ENCODE measurements around the gene FOXP1. TPM values are rescaled to one million over a fixed set of nuclear protein-coding genes. Genes with fewer than 3 reads are reported as not detected.

FOXP1 gene
- total RNA-seq, 2 experiments from 2014 or later = 144 to 152 TPM

DNA sequence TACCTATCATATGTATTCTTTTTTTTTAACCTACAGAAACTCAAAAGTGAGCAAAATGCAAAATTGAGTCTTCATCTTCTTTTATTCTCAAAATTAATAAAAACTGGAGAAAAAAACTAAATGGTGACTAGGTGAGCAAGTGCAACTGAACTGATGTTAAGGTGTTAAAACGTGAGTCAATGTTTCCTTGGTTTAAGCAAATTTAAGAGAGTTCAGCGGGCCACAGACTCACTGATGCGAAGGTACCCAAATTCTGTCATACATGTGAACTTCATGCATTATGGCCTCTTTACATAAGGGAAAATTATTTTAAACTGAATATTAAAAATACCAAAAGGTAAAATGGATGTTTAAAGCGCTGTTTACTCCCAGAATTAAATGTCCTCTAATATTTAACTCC lies 206.6 kb downstream of the FOXP1 start:
- POLR2A ChIA-PET = no interaction called here
- CTCF ChIA-PET = no interaction called here

- CTCF ChIA-PET = no interaction called here
- POLR2A ChIA-PET = no interaction called here
These were observed 207.0 kb downstream of the FOXP1 start for GRCh38 chr3:71376503-71376902.

DNA sequence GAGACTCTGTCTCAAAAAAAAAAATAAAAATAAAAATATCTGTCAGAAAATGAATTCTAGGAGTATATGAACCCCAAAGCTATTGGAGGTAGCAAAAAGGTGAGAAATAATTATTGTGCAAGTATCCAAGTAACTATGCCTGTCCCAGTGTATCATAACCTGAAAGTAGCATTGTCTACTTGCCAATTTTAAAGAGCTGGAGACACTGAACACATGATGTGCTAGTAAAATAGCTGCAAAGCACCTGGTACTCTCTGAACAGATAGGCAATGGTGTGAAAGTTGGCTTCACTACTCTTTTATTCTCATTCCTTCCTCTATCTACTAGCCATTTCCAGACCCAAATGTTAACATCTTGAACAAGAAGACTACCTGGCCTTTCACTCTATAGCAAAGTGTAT lies 208.9 kb downstream of the FOXP1 start:
- ChIA-PET POLR2A (no interaction called here), CTCF (interaction anchor here (0.6 kb wide), 1 partner anchor 89 kb away, joined by 6 read pairs; no protein-coding TSS in a partner anchor)

DNA sequence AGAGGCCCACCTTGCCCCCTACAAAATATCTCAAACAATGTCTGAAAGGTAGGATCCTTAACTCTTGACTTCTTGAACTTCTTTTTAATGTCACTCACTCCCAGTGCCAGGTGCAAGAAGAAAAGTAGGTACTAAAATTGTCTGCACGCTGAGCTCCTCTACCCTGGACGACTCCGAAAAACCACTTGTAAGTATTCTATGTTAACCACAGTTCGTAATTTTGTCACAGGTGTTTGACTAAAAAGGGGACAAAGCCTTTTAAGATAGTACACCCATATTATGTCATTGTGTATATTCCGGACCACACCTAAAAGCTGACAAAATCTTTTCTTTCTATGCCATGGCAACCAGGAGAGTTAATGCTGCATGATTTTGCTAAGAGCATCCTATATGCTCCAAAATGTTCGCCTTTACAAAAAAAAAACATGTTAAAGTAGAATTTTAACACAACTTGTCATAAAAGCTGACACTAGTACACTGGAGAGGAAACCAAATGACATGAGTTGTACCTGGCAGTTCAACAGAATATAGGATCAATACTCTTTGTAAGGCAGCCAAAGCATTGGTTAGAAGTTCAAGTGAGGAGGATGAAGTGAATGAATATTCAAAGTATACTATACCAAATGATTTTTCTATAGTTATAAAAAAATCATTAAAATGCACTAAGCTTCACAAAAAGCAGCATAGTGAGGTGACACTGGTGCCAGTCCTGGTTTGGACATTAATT lies 210.5 kb downstream of the FOXP1 start:
- POLR2A ChIA-PET = interaction anchor here (0.6 to 1.1 kb wide), 3 partner anchors 13 to 204 kb away, joined by 3 to 4 read pairs (median 4); no protein-coding TSS in a partner anchor
- CTCF ChIA-PET = interaction anchor here (0.5 kb wide), 1 partner anchor 177 kb away, joined by 4 read pairs; no protein-coding TSS in a partner anchor

DNA sequence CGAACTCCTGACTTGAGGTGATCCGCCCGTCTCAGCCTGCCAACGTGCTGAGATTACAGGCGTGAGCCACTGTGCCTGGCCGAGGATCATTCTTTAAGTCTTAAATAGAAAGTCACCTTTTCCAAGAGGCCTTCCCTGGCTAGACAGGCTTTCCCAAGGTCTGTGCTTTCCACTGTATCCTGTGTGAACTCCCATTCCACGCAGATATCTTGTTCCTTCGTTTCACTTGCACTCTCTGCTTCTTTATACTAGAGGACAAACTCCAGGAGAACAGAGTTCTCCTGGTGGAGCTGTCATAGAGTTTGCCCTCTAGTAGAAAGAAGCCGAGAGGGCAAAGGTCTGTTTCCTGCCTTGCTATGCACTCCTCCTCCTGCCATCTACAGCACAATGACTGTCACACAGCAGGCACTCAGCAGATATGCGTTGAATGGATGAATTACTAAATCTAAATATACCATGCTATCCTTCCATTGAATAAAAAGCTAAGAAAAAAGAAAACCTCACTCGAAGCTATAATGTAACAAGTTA lies 211.2 kb downstream of the FOXP1 start:
- ChIA-PET CTCF (no interaction called here), POLR2A (interaction anchor here (0.6 to 1.1 kb wide), 2 partner anchors 12 to 205 kb away, joined by 3 to 4 read pairs; no protein-coding TSS in a partner anchor)

DNA sequence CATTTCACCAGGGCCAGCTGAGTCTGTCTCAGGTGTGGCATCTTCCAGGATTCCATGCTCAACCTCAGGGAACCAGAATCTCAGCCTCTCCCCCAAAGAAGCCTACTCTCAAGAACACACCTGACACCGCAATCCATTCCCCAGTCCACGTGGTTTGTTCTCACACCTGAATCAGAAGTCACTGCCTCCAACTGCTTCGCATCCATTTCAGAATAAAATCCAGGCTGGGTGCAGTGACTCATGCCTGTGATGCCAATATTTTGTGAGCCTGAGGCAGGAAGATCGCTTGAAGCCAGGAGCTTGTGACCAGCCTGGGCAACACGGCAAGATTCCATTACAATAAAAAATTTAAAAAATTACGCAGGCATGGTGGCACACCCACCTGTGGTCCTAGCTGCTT lies 212.2 kb downstream of the FOXP1 start:
- ChIA-PET POLR2A (no interaction called here), CTCF (no interaction called here)

DNA sequence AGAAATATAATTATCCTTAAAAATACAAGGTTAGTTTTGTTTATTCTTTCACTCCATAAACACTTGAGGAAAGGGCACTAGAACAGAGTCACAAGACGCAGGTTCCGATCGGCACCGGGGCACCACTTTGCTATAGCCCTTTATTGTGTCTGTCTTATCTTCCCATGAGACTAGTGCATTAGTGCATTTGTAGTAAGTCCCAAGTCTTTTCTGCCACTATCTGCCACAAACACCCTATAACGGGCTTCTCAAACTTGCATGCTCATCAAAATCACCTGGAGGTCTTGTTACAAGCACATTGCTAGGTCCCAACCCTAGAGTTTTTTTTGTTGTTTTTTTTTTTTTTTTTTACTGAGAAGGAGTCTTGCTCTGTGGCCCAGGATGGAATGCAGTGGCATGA lies 213.1 kb downstream of the FOXP1 start:
- ChIA-PET POLR2A (no interaction called here), CTCF (no interaction called here)

GRCh38 chr3:71369701-71370391 lies 213.7 kb downstream of the FOXP1 start:
- ChIA-PET CTCF (interaction anchor here (1.5 kb wide), 1 partner anchor 10 kb away, joined by 6 read pairs; no protein-coding TSS in a partner anchor), POLR2A (no interaction called here)

- ChIA-PET POLR2A (no interaction called here), CTCF (no interaction called here)
These were observed 216.4 kb downstream of the FOXP1 start for GRCh38 chr3:71366988-71367604.

DNA sequence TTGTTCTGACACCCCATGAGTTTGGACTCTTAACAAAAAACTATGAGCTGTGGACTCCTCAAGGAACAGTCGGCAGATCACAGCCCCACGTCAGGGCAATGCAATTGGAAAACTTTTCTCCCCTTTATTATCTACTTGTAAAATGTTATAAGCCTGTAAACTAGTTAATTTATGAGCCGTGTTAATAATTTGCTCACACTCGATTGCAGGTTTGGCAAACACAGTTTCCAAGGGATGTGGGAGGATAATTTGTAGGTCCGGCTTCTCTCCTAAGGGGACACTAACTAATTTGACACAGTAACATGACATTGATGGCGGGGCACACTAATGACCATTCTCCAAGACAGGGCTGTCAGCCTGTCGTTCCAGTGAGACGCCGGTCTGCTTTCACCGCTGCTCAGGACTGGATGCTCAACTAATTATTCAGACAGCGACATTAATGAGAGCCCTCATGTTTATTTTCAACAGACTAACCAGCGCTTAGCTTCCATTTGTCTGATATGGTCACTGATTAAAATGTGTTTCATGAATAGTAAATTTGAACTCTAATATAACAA lies 222.1 kb downstream of the FOXP1 start:
- ChIA-PET POLR2A (interaction anchor here (1.8 to 2.1 kb wide), 2 partner anchors 11 to 23 kb away, joined by 4 to 12 read pairs; no protein-coding TSS in a partner anchor), CTCF (interaction anchor here (1.4 kb wide), 1 partner anchor 57 kb away, joined by 4 read pairs; no protein-coding TSS in a partner anchor)

DNA sequence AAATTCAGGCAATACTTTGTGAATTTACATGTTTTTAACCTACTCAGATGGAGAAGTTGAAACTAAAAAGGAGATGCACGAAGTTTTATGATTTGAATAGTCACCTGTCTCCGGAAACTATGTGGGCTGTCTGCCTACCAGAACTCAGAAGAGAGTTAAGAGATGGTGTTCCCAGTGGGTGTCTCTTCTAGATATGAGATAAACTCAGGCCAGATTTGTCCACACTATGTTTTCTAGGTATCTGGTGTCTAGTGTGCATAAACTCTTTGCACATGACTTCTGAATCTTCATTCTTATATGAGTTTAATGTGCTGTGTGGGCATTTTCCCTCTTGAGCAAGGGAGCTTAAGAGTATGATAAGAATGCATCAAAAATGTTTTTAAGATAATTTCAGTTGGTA lies 222.8 kb downstream of the FOXP1 start:
- CTCF ChIA-PET = interaction anchor here (1.1 to 1.8 kb wide), 6 partner anchors 8 to 94 kb away, joined by 3 to 6 read pairs (median 4); no protein-coding TSS in a partner anchor

DNA sequence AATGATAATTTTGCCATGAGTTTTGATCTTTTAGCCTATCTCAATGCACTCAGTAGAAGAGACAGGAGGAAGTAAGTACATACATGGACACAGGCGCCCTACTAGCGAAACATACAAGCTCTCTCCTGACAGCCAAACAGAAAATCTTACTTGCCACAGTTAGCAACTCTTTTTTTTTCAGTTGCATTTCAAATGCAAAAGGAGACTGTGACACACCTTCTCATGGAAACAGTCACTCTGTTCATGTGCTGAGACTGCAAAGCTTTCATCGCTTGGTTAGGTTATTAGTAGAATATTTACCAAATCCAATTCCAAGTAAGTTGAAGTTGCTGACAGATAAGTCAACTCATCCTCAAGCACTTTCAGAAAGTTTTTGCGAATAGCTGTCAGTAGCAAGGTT lies 223.3 kb downstream of the FOXP1 start:
- POLR2A ChIA-PET = interaction anchor here (0.8 to 2.1 kb wide), 7 partner anchors 12 to 231 kb away, joined by 3 to 12 read pairs (median 4); partner anchors contain the start of gene FOXP1
- CTCF ChIA-PET = interaction anchor here (0.8 to 1.8 kb wide), 7 partner anchors 9 to 95 kb away, joined by 3 to 6 read pairs (median 4); no protein-coding TSS in a partner anchor

More for the DNA sequence above, 222.8 kb downstream of the FOXP1 start:
- POLR2A ChIA-PET = interaction anchor here (0.8 to 2.1 kb wide), 7 partner anchors 12 to 232 kb away, joined by 3 to 12 read pairs (median 4); partner anchors contain the start of gene FOXP1

GRCh38 chr3:71358243-71358642 lies 225.3 kb downstream of the FOXP1 start:
- POLR2A ChIA-PET = no interaction called here

GRCh38 chr3:71356265-71356664 lies 227.3 kb downstream of the FOXP1 start:
- CTCF ChIA-PET = interaction anchor here (0.6 to 0.7 kb wide), 2 partner anchors 55 to 90 kb away, joined by 3 to 4 read pairs; no protein-coding TSS in a partner anchor

More at GRCh38 chr3:71358243-71358642, 225.3 kb downstream of the FOXP1 start:
- CTCF ChIA-PET = no interaction called here

GRCh38 chr3:71355862-71356261 lies 227.7 kb downstream of the FOXP1 start:
- POLR2A ChIA-PET = interaction anchor here (0.6 to 0.7 kb wide), 4 partner anchors 28 to 1681 kb away, joined by 3 to 8 read pairs (median 6); no protein-coding TSS in a partner anchor
- CTCF ChIA-PET = interaction anchor here (0.5 to 0.7 kb wide), 3 partner anchors 55 to 224 kb away, joined by 3 to 4 read pairs (median 3); no protein-coding TSS in a partner anchor

More at GRCh38 chr3:71356265-71356664, 227.3 kb downstream of the FOXP1 start:
- POLR2A ChIA-PET = interaction anchor here (0.6 to 0.7 kb wide), 4 partner anchors 28 to 1680 kb away, joined by 3 to 8 read pairs (median 6); no protein-coding TSS in a partner anchor

GRCh38 chr3:71355037-71355436 lies 228.5 kb downstream of the FOXP1 start:
- ChIA-PET CTCF (interaction anchor here (0.6 kb wide), 1 partner anchor 406 kb away, joined by 3 read pairs; no protein-coding TSS in a partner anchor), POLR2A (no interaction called here)

GRCh38 chr3:71351403-71352149 lies 232.0 kb downstream of the FOXP1 start:
- ChIA-PET CTCF (interaction anchor here (0.6 kb wide), 1 partner anchor 110 kb away, joined by 3 read pairs; no protein-coding TSS in a partner anchor), POLR2A (interaction anchor here (0.6 kb wide), 1 partner anchor 223 kb away, joined by 3 read pairs; no protein-coding TSS in a partner anchor)

DNA sequence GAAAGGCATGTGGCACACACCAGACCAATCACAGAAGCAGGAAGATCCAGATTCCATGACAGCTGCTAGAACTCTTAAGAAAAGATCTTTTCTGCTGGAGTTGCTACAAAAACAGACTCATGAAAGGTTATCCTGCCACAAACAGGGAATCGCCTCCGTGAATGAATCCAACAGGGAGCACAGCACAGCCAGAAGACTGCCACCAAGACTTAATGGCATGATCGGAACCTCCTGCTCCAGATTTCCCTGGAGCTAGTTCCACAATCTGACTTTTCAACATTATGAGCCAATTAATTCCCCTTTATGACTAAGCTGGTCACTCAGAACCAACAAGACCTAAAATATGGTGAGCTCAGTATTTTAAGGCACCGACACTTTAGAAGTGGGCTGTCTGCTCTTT lies 232.5 kb downstream of the FOXP1 start:
- CTCF ChIA-PET = interaction anchor here (0.6 kb wide), 1 partner anchor 1080 kb away, joined by 3 read pairs; no protein-coding TSS in a partner anchor
- POLR2A ChIA-PET = no interaction called here

All from activated CD8-positive, alpha-beta memory T cell treated with anti-CD3 and anti-CD28 coated beads for 36 hours (primary cell).